Measurements from ENCODE around the gene UBE2U.

GRCh38 chr1:64269558-64269884 is 66.1 kb downstream of the UBE2U start:
- TF ChIP-seq POLR2AphosphoS2 (IDR thresholded peaks at IDR 0.05; ENCODE audit: low read depth, low read length) (no peak), YY1 (IDR thresholded peaks at IDR 0.05; ENCODE audit: low read depth, low read length) (no peak), NFXL1 (IDR thresholded peaks at IDR 0.05; ENCODE audit: borderline replicate concordance) (no peak), SRF (IDR thresholded peaks at IDR 0.05; ENCODE audit: low read depth in 2 of 2, low read length in 2 of 2) (no peak), ATF3 (IDR thresholded peaks at IDR 0.05; ENCODE audit: borderline replicate concordance, extremely low read depth, low read depth, low read length) (no peak), SP1 (IDR thresholded peaks at IDR 0.05; ENCODE audit: low read depth, low read length) (no peak), ZNF274 (IDR thresholded peaks at IDR 0.05; ENCODE audit: insufficient read depth, insufficient read length) (no peak), TAF1 (IDR thresholded peaks at IDR 0.05; ENCODE audit: borderline replicate concordance, low read depth, low read length) (no peak), HCFC1 (IDR thresholded peaks at IDR 0.05; ENCODE audit: low read length) (no peak)

Data from GM12878 (cell line).